ENCODE results near the gene NXPE3. TPM values are rescaled to one million over a fixed set of nuclear protein-coding genes. Genes with fewer than 3 reads are reported as not detected.

The NXPE3 gene
- total RNA-seq, 3 donors from 2014 or later (not counting 1 experiment from before 2014, with no cell fraction given): 17.0 to 27.1 (median 21.1) TPM

- peak overlapping the region; percentile 94 for H3K4me3 Mint-ChIP-seq
- H3K27ac ChIP-seq (ENCODE audit: low read length): peak overlapping the region; percentile 82
- H3K27ac Mint-ChIP-seq: peak overlapping the region; percentile 98 to 99
- no peaks in the 10 kb centered on the region for H3K27me3 Mint-ChIP-seq (ENCODE audit: low read depth in 2 of 2)
- H3K9me3 ChIP-seq (ENCODE audit: control insufficient read depth, insufficient read depth, low read length): no peaks in the 10 kb centered on the region
- peaks cover 55% of the 10 kb centered on the region for H3K36me3 Mint-ChIP-seq
- H3K4me3 ChIP-seq (ENCODE audit: low read length): peak overlapping the region; percentile 82
- intact Hi-C loops (cut with micrococcal nuclease): loop anchor here (1.0 to 5.0 kb wide), 5 partner anchors 39 to 279 kb away; partner anchors contain the start of genes CEP97, PCNP and ZBTB11
- DNase-seq (no peak), ATAC-seq (no peak)
- H3K36me3 ChIP-seq (ENCODE audit: control insufficient read depth, insufficient read depth, low read length): peaks cover 43% of the 10 kb centered on the region
- TF ChIP-seq CTCF (IDR thresholded peaks at IDR 0.05): no peak
- peaks cover 45 to 48% of the 10 kb centered on the region in 2 donors for H3K4me1 Mint-ChIP-seq
- H3K27me3 ChIP-seq (ENCODE audit: control insufficient read depth, insufficient read depth, low read length): no peaks in the 10 kb centered on the region
- peaks cover 9% of the 10 kb centered on the region for H3K4me1 ChIP-seq (ENCODE audit: control insufficient read depth, insufficient read depth, low read length)
- no peaks in the 10 kb centered on the region for H3K9me3 Mint-ChIP-seq
- WGBS (ENCODE audit: insufficient coverage): 7% methylated on average over 4 of the region's 5 CpGs
Measured at GRCh38 chr3:101851072-101851770, 72.2 kb downstream of the NXPE3 start.

GRCh38 chr3:101851850-101852714 lies 73.1 kb downstream of the NXPE3 start:
- H3K36me3 ChIP-seq (ENCODE audit: control insufficient read depth, insufficient read depth, low read length): peaks cover 52% of the 10 kb centered on the region
- H3K27ac ChIP-seq (ENCODE audit: low read length): peak overlapping the region; percentile 82

GRCh38 chr3:101852983-101853840 lies 74.2 kb downstream of the NXPE3 start:
- peaks cover 55% of the 10 kb centered on the region for H3K36me3 Mint-ChIP-seq
- H3K9me3 Mint-ChIP-seq: no peaks in the 10 kb centered on the region
- H3K4me1 Mint-ChIP-seq: peaks cover 42 to 56% of the 10 kb centered on the region in 2 donors
- no peak overlapping the region for H3K27ac ChIP-seq (ENCODE audit: low read length)
- no peak overlapping the region for H3K4me3 ChIP-seq (ENCODE audit: low read length)
- H3K27me3 ChIP-seq (ENCODE audit: control insufficient read depth, insufficient read depth, low read length): no peaks in the 10 kb centered on the region
- no peaks in the 10 kb centered on the region for H3K9me3 ChIP-seq (ENCODE audit: control insufficient read depth, insufficient read depth, low read length)
- peaks cover 63% of the 10 kb centered on the region for H3K36me3 ChIP-seq (ENCODE audit: control insufficient read depth, insufficient read depth, low read length)
- H3K27ac Mint-ChIP-seq: peak overlapping the region; percentile 98 to 99
- DNase-seq (no peak), ATAC-seq (no peak)
- no peaks in the 10 kb centered on the region for H3K27me3 Mint-ChIP-seq (ENCODE audit: low read depth in 2 of 2)
- peak overlapping the region; percentile 51 for H3K4me3 Mint-ChIP-seq
- intact Hi-C loops (cut with micrococcal nuclease): loop anchor here (5.0 kb wide), 4 partner anchors 41 to 281 kb away; partner anchors contain the start of genes PCNP and ZBTB11
- peaks cover 9% of the 10 kb centered on the region for H3K4me1 ChIP-seq (ENCODE audit: control insufficient read depth, insufficient read depth, low read length)
- 97% methylated on average over 8 of the region's 8 CpGs for WGBS (ENCODE audit: insufficient coverage)
- no peak for TF ChIP-seq CTCF (IDR thresholded peaks at IDR 0.05)

More at GRCh38 chr3:101851850-101852714, 73.1 kb downstream of the NXPE3 start:
- WGBS (ENCODE audit: insufficient coverage): 46% methylated on average over 5 of the region's 6 CpGs
- Mint-ChIP-seq H3K27me3 (ENCODE audit: low read depth in 2 of 2) (no peaks in the 10 kb centered on the region), H3K27ac (peak overlapping the region; percentile 98 to 99), H3K9me3 (no peaks in the 10 kb centered on the region), H3K4me1 (peaks cover 45 to 49% of the 10 kb centered on the region in 2 donors), H3K36me3 (peaks cover 55% of the 10 kb centered on the region), H3K4me3 (peak overlapping the region; percentile 94)
- TF ChIP-seq CTCF (IDR thresholded peaks at IDR 0.05): no peak
- DNase-seq (no peak), ATAC-seq (no peak)
- no peak overlapping the region for H3K4me3 ChIP-seq (ENCODE audit: low read length)
- H3K27me3 ChIP-seq (ENCODE audit: control insufficient read depth, insufficient read depth, low read length): no peaks in the 10 kb centered on the region
- H3K4me1 ChIP-seq (ENCODE audit: control insufficient read depth, insufficient read depth, low read length): peaks cover 9% of the 10 kb centered on the region
- H3K9me3 ChIP-seq (ENCODE audit: control insufficient read depth, insufficient read depth, low read length): no peaks in the 10 kb centered on the region
- intact Hi-C loops (cut with micrococcal nuclease): loop anchor here (1.0 to 5.0 kb wide), 5 partner anchors 40 to 280 kb away; partner anchors contain the start of genes CEP97, PCNP and ZBTB11
